ENCODE results near the gene ABCC8.

The ABCC8 gene

DNA sequence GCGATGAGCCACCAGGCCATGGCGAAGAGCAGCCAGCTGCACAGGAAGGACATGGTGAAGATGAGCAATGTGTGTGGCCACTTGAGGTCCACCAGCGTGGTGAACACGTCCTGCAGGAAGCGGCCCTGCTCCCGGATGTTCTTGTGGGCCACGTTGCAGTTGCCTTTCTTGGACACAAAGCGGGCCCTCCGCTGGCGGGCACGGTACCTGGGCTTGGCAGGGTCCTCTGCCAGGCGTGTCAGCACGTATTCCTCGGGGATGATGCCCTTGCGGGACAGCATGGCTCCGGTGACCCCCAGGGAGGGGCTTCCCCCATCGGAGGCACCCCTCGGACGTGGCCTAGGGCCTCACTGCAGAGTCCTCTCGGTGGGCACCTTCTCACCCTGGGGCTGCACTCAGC, 88.8 kb downstream of the ABCC8 start:
- DNase-seq (ENCODE audit: low read depth in 2 of 2) = no peak

DNA sequence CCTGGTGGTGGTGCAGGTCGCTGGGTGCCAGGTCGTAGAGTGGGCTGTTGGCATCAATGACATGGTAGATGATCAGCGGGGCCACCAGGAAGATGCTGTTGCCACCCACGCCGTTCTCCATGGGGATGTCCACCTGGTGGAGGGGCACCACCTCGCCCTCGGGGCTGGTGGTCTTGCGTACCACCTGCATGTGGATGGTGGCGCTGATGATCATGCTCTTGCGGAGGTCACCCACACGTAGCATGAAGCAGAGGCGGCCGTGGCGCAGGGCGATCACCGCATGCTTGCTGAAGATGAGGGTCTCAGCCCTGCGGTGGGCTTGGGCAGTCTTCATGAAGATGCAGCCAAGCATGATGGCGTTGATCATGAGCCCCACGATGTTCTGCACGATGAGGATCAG, 89.4 kb downstream of the ABCC8 start:
- no peak for DNase-seq (ENCODE audit: low read depth in 2 of 2)

DNA sequence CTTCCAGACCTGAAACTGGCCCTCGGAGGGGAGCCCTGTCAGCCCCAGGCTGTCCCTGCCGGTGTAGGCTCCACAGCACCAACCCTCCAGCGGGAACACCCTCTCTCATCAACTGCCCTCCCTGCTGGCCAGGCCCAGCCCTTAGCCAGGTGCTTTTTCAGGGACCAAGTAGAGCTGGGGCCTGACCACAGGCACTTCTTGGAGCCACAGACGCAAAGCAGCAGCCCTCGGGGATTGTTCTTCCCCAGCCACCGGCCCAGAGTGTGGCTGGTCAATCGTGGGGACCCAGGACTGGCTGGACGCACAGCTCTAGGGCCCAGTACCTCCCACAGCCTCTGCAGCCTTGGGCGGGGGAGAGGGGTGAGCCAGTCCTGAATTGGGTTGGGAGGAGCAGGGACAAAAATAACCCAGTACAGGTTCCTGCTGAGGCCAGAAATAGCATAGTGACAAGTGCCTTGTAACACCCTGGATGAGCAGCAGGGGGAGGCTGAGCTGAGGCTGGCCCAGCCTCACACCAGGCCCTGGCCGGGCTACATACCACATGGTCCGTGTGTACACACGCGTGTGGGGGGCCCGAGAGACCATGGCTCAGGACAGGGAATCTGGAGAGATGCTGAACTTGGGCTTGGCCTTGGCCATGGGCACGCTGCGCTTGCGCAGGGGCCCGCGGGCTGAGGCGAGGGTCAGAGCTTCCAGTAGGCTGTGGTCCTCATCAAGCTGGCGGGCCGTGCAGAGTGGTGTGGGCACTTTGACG, 90.1 kb downstream of the ABCC8 start:
- DNase-seq (ENCODE audit: low read depth in 2 of 2) = no peak

DNA sequence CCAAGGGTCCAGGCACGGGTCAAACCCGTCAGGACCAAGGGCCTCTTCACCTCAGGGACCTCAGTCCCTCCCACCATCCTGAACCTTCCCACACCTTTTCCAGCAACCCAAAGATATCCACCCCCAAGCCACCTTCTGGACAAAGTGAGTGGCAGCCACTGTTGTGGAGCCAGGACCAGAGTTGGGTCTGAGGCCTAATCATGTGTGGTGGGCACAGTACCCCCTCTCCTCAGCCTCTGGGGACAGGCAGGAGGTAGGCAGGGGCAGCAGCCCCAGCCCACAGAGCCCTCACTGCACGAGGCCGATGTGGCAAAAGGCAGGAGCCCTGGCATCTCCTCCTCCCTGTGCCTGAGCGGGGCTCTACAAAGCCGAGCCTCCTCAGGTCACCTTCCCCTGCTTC, 90.7 kb downstream of the ABCC8 start:
- DNase-seq (ENCODE audit: low read depth in 2 of 2) = no peak

DNA sequence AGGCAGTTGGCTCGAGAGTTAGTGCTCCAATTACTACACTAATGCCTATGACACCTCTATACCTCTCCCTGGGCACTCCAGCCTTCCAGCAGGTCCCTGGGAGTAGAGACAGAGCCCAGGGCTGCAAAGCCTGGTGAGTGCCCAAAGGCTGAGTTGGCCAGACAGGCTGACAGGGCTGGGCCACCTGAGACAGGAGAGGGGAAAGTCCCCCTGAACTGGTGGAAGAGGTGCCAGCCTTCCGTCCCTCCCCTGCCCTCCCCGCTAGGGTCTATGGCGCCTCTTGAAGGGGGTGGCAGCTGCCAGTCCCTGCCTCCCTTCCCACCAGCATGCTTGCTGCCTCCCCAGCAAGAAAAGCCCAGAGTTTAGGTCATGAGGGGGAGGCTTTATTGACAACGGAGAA, 91.2 kb downstream of the ABCC8 start:
- DNase-seq (ENCODE audit: low read depth in 2 of 2) = no peak

DNA sequence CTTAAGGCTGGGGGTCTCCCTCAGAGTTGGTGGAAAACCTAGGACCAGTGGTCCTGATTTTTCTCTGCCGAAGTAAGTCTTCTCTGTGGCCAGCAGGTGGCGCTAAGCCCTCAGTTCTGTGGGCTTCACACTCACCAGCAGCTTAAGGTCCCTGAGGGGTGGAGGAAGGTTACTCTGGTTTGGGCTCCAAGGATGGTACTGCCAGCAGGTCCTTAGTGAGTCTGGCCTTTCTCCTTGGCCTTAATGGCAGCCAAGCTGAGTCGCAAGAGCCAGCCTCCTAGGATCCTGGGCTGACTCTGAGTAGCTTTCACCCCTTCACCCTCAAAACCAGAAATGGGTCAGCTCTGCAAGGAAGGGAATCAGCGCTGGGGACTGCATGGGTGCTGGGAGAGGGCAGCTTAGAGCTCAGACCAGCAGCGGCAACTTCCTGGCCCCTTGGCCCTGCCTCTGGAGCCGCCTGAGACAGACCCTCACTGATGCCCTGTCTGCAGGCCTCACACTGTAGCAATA, 92.6 kb downstream of the ABCC8 start:
- peak; percentile 32 to 48 for DNase-seq (ENCODE audit: low read depth in 2 of 2)

DNA sequence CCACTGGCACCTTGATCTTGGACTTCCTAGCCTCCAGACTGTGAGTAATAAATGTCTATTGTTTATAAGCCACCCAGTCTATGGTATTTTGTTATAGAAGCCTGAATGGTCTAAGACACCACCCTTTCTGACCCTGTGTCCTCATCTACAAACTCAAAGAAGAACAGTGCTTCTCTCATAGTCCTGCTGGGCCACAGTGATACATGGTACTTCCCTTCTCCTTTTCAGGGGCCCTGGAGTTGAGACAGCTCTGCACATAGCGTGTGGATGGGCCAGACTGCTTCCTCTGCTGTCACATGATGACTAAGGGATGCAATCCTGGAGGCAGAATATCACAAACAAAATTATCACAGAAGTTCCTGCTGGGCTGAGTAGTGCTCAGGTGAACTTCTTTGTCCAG, 93.2 kb downstream of the ABCC8 start:
- no peak for DNase-seq (ENCODE audit: low read depth in 2 of 2)

DNA sequence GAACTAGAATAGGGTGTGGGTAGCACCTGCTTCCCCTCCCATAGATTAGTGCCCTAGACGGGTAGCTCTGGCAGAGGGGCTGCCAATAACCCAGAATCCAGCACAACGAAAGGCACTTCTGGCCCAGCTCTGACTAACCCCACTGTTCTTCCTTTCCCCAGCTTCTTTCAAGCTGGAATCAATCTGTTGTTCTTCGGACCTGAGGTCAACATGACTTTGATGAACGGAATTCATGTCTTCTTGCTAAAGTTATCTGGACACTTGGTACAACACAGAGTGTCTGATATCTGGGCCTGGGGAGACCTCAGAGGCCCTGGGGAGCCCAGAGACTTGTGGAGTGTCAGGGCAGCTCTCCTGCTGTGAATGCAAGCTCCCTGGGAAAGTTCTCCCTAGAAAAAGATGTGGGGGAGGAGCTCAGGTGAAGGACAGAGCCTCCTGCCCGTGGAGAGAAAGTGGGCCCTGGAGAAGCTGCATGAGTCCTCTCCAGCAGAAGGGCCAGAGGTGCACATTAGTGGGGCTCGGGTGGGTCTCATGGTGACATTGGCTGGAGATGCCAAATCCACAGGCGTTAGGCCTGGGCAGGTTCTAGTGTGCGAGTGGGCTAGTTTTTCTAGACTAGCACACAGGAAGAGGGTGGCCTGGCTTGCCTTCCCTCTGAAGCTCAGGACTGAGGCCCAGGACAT, 94.5 kb downstream of the ABCC8 start:
- DNase-seq (ENCODE audit: low read depth in 2 of 2) = no peak

DNA sequence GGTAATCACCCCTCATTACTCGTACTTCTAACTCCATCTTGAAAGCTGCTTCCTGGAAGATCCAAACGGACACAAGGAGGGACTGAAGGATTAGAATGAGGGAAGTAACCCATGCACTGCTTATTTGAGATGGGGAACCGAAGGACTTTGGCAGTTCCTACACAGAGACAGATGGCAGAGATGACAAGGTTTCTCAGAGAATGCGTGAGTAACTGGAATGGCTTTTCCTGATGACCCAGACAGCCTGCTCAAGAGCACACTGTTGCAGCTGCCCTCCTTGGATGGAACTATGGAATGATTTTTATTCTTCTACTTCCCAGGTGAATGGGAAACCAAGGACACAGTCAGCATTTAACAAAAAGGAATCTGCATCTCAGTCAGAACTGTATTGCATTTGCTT, 95.5 kb downstream of the ABCC8 start:
- no peak for DNase-seq (ENCODE audit: low read depth in 2 of 2)

DNA sequence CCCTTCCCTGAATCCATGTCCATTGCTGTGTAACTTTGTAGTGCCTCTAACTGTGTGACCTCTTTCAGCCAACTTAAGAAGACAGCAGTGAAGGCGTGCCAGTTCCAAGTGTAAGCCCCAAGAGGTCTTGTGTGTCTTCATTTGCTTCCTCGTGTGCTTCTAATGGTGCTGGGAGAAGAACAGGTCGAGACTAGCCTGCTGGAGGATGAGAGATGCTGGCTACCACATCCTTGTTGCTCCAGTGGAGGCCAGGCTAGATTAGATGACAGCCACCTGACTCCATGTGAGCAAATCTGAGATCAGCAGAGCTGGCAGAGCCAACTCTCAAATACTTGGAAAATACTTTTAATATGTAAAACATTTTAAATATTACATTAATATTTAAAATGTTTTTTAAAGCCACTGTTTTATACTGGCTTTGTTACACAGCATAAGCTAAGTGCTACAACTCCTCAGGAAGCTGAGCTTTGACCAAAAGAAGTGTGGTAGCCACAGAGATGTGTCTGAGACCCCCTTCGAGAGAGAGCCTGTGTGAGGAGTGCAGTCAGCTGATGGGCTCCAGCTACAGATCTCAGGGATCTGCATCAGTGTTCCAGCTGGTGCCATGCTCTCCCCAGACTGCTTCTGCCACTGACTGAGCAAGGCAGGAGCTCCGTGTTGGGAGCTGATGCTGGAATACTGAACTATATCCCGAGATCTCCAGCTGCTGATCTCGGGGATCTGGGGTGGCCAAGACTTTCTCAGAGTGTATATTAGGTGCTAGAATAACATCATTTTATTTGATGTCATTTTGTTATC, 97.1 kb downstream of the ABCC8 start:
- no peak for DNase-seq (ENCODE audit: low read depth in 2 of 2)

DNA sequence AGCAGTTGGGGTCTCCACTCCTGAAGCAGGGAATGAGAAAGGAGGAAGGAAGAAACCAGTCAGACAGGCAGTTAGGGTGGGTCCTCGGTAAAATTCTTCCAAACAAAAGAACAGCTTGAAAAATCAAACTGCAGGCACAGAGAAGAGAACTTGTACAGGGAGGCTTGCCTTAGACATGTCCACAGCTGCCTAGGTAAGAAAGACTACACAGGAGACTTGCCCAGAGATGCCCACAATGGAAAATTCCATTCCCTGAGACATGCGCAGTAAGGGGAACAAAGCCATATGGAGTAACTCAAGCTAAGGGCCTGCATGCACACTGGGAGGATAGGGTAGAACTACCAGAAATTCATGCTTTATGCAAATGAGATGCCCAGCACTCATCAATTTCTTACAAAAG, 98.0 kb downstream of the ABCC8 start:
- DNase-seq (ENCODE audit: low read depth in 2 of 2) = no peak

DNA sequence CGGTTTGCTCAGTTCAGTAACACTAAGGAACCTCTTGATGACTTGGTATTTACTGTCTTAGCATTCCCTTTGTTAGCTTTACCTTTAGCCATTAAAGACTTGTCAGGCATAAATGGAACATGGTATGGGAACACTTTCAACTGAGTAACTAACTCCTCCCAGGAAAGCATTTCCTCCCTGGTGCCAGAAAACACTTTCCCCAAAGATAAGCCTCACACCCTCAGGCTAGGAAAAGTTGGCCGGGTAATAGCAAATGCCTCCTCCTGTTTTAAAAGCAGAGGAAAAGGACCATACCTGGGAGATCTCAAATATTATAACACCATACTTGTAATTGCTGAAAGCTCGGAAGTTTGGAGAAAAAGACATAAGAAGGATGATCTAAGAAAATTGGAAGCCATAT, 100.2 kb downstream of the ABCC8 start:
- no peak for DNase-seq (ENCODE audit: low read depth in 2 of 2)

DNA sequence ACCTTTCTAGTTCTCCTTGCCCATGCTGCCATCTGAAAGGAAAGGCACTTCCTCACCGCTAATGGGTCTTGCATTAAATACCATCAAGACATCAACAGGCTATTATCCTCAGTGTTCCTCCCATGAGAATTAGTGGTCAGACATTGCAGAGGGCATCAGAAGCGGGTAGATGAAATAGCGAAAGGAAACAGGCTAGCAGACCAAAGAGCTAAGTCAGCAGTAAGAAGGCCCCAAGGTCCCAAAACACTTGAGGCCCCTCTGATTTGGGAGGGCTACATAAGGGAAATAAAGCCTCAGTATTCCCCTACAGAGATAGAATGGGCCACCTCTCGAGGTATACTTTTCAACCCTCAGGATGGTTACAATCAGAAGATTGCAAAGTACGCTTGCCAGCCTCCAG, 101.1 kb downstream of the ABCC8 start:
- DNase-seq (ENCODE audit: low read depth in 2 of 2) = no peak

DNA sequence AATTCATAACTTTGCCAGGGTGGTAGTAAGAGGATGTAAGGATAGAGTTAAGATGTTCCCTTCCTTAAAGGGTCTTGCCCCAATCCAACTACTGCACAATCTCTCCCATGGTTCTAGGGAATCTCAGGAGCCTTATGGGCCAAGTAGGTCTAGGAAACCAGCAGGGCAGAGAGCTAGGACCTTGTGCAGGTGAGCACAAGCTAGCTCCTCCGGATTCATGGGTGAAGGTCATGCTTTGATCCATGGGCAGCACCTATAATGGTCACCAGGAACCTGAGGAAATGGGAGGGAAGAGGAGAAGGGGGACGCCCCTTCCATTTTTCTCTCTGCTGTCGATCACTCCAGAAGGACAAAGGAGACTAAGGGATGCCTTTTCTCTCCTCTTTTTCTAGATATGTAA, 105.0 kb downstream of the ABCC8 start:
- no peak for DNase-seq (ENCODE audit: low read depth in 2 of 2)

DNA sequence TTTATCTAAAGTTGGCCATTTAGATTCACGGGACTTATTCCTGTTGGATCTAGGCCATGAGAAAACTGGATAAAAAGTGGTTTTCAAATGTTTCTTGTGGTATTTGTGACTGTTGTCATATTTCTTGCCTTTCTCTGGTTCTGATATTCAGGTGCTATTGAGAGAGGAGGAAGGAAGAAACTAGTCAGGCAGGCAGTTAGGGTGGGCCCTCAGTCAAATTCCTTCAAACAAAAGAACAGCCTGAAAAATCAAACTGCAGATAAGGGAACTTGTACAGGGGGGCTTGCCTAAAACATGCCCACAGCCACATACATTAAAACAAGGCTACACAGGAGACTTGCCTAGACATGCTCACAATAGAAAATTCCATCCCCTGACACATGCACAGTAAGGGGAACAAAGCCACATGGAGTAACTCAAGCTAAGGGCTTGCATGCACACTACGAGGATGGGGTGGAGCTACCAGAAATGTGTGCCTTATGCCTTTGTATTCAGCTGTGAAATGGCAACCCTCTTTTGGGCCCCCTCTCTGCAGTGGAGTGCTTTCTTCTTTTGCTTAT, 106.9 kb downstream of the ABCC8 start:
- no peak for DNase-seq (ENCODE audit: low read depth in 2 of 2)

DNA sequence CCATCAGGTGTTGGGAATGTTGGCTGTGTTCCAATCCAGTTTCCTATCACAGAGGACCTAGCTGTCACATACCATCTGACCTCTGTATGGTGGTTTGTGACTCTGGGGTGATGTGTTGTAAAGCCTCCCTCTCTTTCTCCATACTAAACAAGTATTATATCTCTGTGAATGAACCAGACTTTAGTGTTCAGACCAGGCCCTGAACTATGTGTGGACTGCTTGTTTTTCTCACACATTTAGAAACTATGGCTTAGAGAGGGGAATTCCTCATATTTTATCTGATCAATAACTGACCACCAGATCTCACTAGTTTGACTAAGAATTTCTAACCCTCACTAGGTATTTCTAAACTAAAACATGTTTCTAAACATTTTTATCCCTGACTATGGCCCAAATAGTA, 107.6 kb downstream of the ABCC8 start:
- DNase-seq (ENCODE audit: low read depth in 2 of 2) = no peak

DNA sequence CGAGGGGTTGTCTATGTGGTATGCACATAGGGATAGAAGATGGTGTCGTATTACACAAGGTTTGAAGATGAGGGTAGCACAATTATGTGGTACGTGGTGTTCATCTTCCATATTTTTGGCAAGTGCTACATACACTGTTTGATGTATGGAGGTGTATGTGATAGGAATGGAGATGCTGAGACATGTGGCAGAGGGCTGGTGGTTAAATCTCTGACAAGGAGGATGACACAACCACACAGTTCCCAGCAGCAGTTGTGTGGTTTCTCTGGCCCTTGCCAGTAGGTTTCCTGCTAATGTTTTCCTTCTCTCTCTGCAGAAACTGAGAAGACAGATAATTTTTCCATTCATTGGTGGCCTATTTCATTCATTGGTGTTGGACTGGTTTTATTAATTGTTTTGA, 108.1 kb downstream of the ABCC8 start:
- DNase-seq (ENCODE audit: low read depth in 2 of 2) = no peak

DNA sequence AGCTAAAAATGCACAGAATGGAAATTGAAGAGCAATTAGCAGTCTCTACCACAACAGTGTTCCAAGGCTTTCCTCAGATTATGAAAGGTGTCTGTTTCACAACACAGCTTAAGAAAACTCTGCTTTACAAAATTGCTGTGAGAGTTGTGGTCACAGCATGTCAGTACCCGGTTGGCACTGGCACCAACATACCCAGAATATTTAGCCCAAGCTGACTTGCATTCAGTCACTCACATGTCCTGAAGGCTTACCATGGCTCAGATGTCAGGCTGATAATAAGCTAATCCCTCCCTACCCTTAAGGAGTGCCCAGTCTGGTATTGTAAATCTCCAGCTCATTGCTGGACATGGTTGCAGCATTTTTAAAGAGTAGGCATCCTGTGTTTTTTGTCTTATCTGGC, 110.2 kb downstream of the ABCC8 start:
- no peak for DNase-seq (ENCODE audit: low read depth in 2 of 2)

DNA sequence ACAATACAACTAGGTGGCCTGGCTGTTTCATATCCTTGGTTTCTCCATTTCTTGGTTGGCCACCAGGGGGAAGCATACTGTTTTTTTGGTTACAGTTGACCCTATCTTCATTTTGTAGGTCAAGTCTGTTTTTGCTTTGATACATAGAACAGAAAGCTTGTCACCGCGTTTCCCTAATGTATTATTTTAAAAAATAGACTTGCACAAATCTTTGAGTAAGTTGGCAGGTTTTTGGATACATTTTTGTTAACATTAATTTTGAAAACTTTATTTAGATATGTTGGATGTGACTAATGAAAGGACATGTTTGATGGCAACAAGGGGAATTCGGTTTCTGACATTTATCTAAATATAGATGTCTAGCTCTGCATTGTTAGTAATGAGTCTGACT, 122.0 kb downstream of the ABCC8 start:
- DNase-seq (ENCODE audit: low read depth in 2 of 2) = peak in 1 of 2 experiments; percentile 41

DNA sequence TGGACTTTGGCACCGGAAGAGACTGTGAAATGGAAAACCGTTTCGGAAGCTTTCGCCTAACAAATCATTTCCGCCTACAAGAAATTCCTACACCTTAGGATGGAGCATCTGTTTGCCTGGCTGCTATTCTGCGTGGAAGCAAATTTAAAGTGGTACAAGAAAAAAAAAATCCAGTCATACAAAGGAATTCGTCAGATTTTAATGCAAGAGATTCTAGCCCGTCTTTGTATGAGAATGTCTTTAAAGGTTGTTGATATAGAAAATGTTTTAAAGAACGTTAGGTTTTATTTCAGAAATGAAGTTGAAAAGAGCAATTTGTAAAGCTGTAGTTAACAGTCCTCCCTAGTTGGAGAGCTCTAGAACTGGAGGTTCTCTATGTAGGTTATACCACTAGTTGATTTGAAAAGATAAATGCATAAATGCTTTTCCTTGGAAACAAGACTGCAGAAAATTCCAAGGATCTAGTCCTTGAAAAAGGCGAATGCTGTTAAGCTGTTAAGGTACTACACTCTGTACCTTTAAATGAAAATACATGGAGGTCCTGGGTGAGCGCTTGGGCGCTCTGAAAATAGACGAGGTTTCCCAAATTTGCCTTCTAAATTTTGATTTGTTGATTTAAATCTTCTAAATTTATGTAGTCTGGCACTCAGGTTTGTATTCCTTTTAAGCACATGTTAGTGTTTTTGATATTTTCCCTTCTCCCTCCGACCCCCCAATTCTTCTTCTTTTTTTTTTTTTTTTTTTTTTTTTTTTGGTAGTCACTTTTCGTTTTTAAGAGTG, 122.6 kb downstream of the ABCC8 start:
- no peak for DNase-seq (ENCODE audit: low read depth in 2 of 2)
